Measurements from ENCODE around the gene PRORP. TPM values are rescaled to one million over a fixed set of nuclear protein-coding genes. Genes with fewer than 3 reads are reported as not detected.

Gene PRORP
- total RNA-seq, 1 experiment from 2014 or later: 24.7 TPM

- no peak for DNase-seq
- H3K36me3 ChIP-seq (ENCODE audit: low read depth): no peaks in the 10 kb centered on the region
- intact Hi-C loops (cut with micrococcal nuclease; ENCODE audit: unreplicated experiment): no loop called here
- H3K27ac ChIP-seq: no peak overlapping the region
- ChIA-PET POLR2A (ENCODE audit: unreplicated experiment) (no interaction called here), CTCF (no interaction called here)
- TF ChIP-seq EZH2 (IDR thresholded peaks at IDR 0.05; ENCODE audit: low read depth) (no peak), CTCF (conservative IDR thresholded peaks at IDR 0.05) (no peak)
- H3K4me1 ChIP-seq (replicated peaks; ENCODE audit: insufficient read depth): no peaks in the 10 kb centered on the region
- H3K27me3 ChIP-seq (ENCODE audit: insufficient read depth, low read depth): no peaks in the 10 kb centered on the region
- no peaks in the 10 kb centered on the region for H4K20me1 ChIP-seq (ENCODE audit: insufficient read depth)
- BruUV-seq (replicated peaks): no TSS peak
- no peak overlapping the region for H3K4me3 ChIP-seq
- H3K9me2 ChIP-seq (ENCODE audit: insufficient read depth): no peaks in the 10 kb centered on the region
- H3K79me2 ChIP-seq (ENCODE audit: low read depth): no peaks in the 10 kb centered on the region
- no peak overlapping the region for H2AFZ ChIP-seq
- no peaks in the 10 kb centered on the region for H3F3A ChIP-seq (ENCODE audit: insufficient read depth, low read depth)
- H3K4me2 ChIP-seq: no peak overlapping the region
- no peaks in the 10 kb centered on the region for H3K9me3 ChIP-seq (ENCODE audit: insufficient read depth, low read depth)
Measured at GRCh38 chr14:35079742-35080141, 42.6 kb upstream of the PRORP start.

GRCh38 chr14:35083530-35084150 lies 38.7 kb upstream of the PRORP start:
- no peaks in the 10 kb centered on the region for H3K9me2 ChIP-seq (ENCODE audit: insufficient read depth)
- no TSS peak for BruUV-seq (replicated peaks)
- intact Hi-C loops (cut with micrococcal nuclease; ENCODE audit: unreplicated experiment): no loop called here
- no peak overlapping the region for H2AFZ ChIP-seq
- no peaks in the 10 kb centered on the region for H3K4me1 ChIP-seq (replicated peaks; ENCODE audit: insufficient read depth)
- no peaks in the 10 kb centered on the region for H3K9me3 ChIP-seq (ENCODE audit: insufficient read depth, low read depth)
- no peaks in the 10 kb centered on the region for H3K36me3 ChIP-seq (ENCODE audit: low read depth)
- no peak overlapping the region for H3K4me2 ChIP-seq
- no peaks in the 10 kb centered on the region for H3K79me2 ChIP-seq (ENCODE audit: low read depth)
- TF ChIP-seq CTCF (conservative IDR thresholded peaks at IDR 0.05) (no peak), EZH2 (IDR thresholded peaks at IDR 0.05; ENCODE audit: low read depth) (no peak)
- H4K20me1 ChIP-seq (ENCODE audit: insufficient read depth): no peaks in the 10 kb centered on the region
- no peak overlapping the region for H3K4me3 ChIP-seq
- no peak overlapping the region for H3K27ac ChIP-seq
- no peaks in the 10 kb centered on the region for H3K27me3 ChIP-seq (ENCODE audit: insufficient read depth, low read depth)
- ChIA-PET CTCF (no interaction called here), POLR2A (ENCODE audit: unreplicated experiment) (no interaction called here)
- H3F3A ChIP-seq (ENCODE audit: insufficient read depth, low read depth): no peaks in the 10 kb centered on the region
- DNase-seq: no peak

- no peak for DNase-seq
- Histone ChIP-seq H3K4me3 (no peak overlapping the region), H3K9me2 (ENCODE audit: insufficient read depth) (no peaks in the 10 kb centered on the region), H3K4me1 (replicated peaks; ENCODE audit: insufficient read depth) (no peaks in the 10 kb centered on the region), H3F3A (ENCODE audit: insufficient read depth, low read depth) (no peaks in the 10 kb centered on the region), H4K20me1 (ENCODE audit: insufficient read depth) (no peaks in the 10 kb centered on the region), H3K4me2 (no peak overlapping the region), H3K9me3 (ENCODE audit: insufficient read depth, low read depth) (no peaks in the 10 kb centered on the region), H3K79me2 (ENCODE audit: low read depth) (no peaks in the 10 kb centered on the region), H3K27ac (no peak overlapping the region), H3K27me3 (ENCODE audit: insufficient read depth, low read depth) (no peaks in the 10 kb centered on the region), H2AFZ (no peak overlapping the region), H3K36me3 (ENCODE audit: low read depth) (no peaks in the 10 kb centered on the region)
- intact Hi-C loops (cut with micrococcal nuclease; ENCODE audit: unreplicated experiment): no loop called here
- TF ChIP-seq CTCF (conservative IDR thresholded peaks at IDR 0.05) (no peak), EZH2 (IDR thresholded peaks at IDR 0.05; ENCODE audit: low read depth) (no peak)
- CTCF ChIA-PET: no interaction called here
- no TSS peak for BruUV-seq (replicated peaks)
- POLR2A ChIA-PET (ENCODE audit: unreplicated experiment): interaction anchor here (0.7 kb wide), 1 partner anchor 157 kb away, joined by 4 read pairs; no protein-coding TSS in a partner anchor
Measured at GRCh38 chr14:35085441-35085840, 36.9 kb upstream of the PRORP start.
